HepG2 (cell line): ENCODE data around the gene ECEL1. TPM values are rescaled to one million over a fixed set of nuclear protein-coding genes. Genes with fewer than 3 reads are reported as not detected.

Experiments
- ATAC-seq: fragments of 200-7000 bp; cut with Tn5 transposase; 3 replicates; pipeline ENCODE4 v1.9.1; 2020; ENCODE audit warnings: mild to moderate bottlenecking, moderate library complexity
- BruUV-seq: library from RNA; stranded (reverse); fragments of 400-500 nt; replicated peaks from 2 replicates; lab custom pipeline; 2021; lab: Mats Ljungman, UMichigan
- CTCF ChIA-PET: fragments of 300-600 bp; formaldehyde crosslinking; extraction: SDS; loops from one replicate; lab custom pipeline; 2021; ENCODE audit warnings: low total read pairs, inconsistent platforms, low intra/inter-chr PET ratio; lab: Yijun Ruan, JAX
- POLR2A ChIA-PET: fragments of 350-600 bp; sonication (Branson Sonifier 250); formaldehyde crosslinking; loops from one replicate; lab custom pipeline; 2020; ENCODE audit warnings: antibody characterized with exemption, inconsistent platforms; lab: Yijun Ruan, JAX
- DNase-seq: peaks from one replicate; pipeline ENCODE4 v3.0.0-alpha.2; 2015; ENCODE audit warnings: low spot score
- FAIRE-seq: peaks from 3 replicates; lab custom pipeline; 2011; peaks lifted over from hg19 to GRCh38; lab: Jason Lieb, UNC
- H2AFZ ChIP-seq: one replicate; pipeline ENCODE4 v1.6.1; 2011; ENCODE audit warnings: low read length, inconsistent platforms
- H3K27ac ChIP-seq: fragments of 300-600 bp; 3 replicates; pipeline ENCODE4 v1.8.0; 2011; ENCODE audit warnings: mixed run types, mild to moderate bottlenecking, mixed read lengths, low read length, inconsistent platforms; ENCODE audit not compliant: insufficient read depth; ENCODE audit errors: extremely low read length
- H3K27me3 ChIP-seq, 2 experiments: fragments of 200-600 bp in 1 of 2; 2 replicates in 1 of 2; 3 replicates in 1 of 2; pipeline versions ENCODE4 v1.6.0 to v1.8.0; 2011; ENCODE audit warnings: low read length in 2 of 2, mild to moderate bottlenecking in 2 of 2, moderate library complexity in 2 of 2, inconsistent platforms in 1 of 2; ENCODE audit not compliant: insufficient read depth in 2 of 2, control insufficient read depth in 1 of 2
- H3K36me3 ChIP-seq, 2 experiments: fragments of 200-600 bp in 1 of 2; replicated peaks in 1 of 2; 2 replicates in 1 of 2; 3 replicates in 1 of 2; pipeline versions ENCODE4 v1.5.1 to v1.8.0; 2011; ENCODE audit warnings: low read length in 2 of 2, inconsistent platforms in 1 of 2; ENCODE audit not compliant: insufficient read depth in 2 of 2, control insufficient read depth in 1 of 2
- H3K4me1 ChIP-seq: 2 replicates; pipeline ENCODE4 v1.5.1; 2012; ENCODE audit warnings: low read length, inconsistent platforms; ENCODE audit not compliant: insufficient read depth
- H3K4me2 ChIP-seq: 2 replicates; pipeline ENCODE4 v1.6.0; 2011; ENCODE audit warnings: low read depth, low read length, inconsistent platforms
- H3K4me3 ChIP-seq, 3 experiments: fragments of 200-600 bp in 1 of 3; sonication (generic), shearing (Covaris generic) in 1 of 3; replicated peaks in 1 of 3; 2 replicates each; pipeline ENCODE4 v1.5.1; 2011 to 2016; ENCODE audit warnings: low read length in 3 of 3, inconsistent platforms in 2 of 3, low read depth in 2 of 3, mild to moderate bottlenecking in 2 of 3, control low read depth in 1 of 3, mixed read lengths in 1 of 3; ENCODE audit not compliant: insufficient read depth in 1 of 3
- H3K79me2 ChIP-seq: one replicate; pipeline ENCODE4 v1.6.1; 2011; ENCODE audit warnings: low read length, inconsistent platforms; ENCODE audit not compliant: insufficient read depth
- H3K9ac ChIP-seq: 2 replicates; pipeline ENCODE4 v1.6.0; 2011; ENCODE audit warnings: mild to moderate bottlenecking, low read depth, low read length, inconsistent platforms; ENCODE audit not compliant: insufficient read depth
- H3K9me3 ChIP-seq: 2 replicates; pipeline ENCODE4 v1.5.1; 2012; ENCODE audit warnings: mild to moderate bottlenecking, low read length
- H4K20me1 ChIP-seq: 2 replicates; pipeline ENCODE4 v1.6.0; 2011; ENCODE audit warnings: inconsistent platforms, mild to moderate bottlenecking, low read length, moderate library complexity; ENCODE audit not compliant: insufficient read depth
- KAT8 ChIP-seq: IDR thresholded peaks from 2 replicates; pipeline ENCODE4 v1.6.1; 2016; ENCODE audit warnings: missing genetic modification reagents, missing compliant biosample characterization
- NR1H2 ChIP-seq: sonication (generic); formaldehyde crosslinking; IDR thresholded peaks from 2 replicates; pipeline ENCODE4 v1.8.1; 2022; ENCODE audit warnings: low read depth, missing genetic modification reagents, borderline replicate concordance
- PRDM10 ChIP-seq: sonication (generic); formaldehyde crosslinking; IDR thresholded peaks from 2 replicates; pipeline ENCODE4 v1.4.0; 2020; ENCODE audit warnings: low read depth, missing genetic modification reagents
- RBM22 ChIP-seq: fragments of 200-400 bp; formaldehyde crosslinking; optimal IDR thresholded peaks from 2 replicates; pipeline ENCODE3; 2017; ENCODE audit warnings: mild to moderate bottlenecking, low read length, moderate library complexity
- TRIM22 ChIP-seq: fragments of 450-650 bp; IDR thresholded peaks from 2 replicates; pipeline ENCODE4 v1.6.1; 2017
- ZNF3 ChIP-seq: IDR thresholded peaks from 2 replicates; pipeline ENCODE4 v1.7.0; 2017; ENCODE audit warnings: inconsistent platforms
- ZNF687 ChIP-seq: sonication (generic); formaldehyde crosslinking; IDR thresholded peaks from 2 replicates; pipeline ENCODE4 v1.5.1; 2020; ENCODE audit warnings: mild to moderate bottlenecking, missing genetic modification reagents, moderate library complexity
- WGBS: methylation state at CpG from one replicate; pipeline ENCODE4 v1.1.6; 2017; ENCODE audit warnings: low lambda C conversion rate; 5-methylcytosine and 5-hydroxymethylcytosine counted together
- in situ Hi-C: cut with HindIII; loops from 2 replicates; pipeline ENCODE4 v1.10.0; 2017; ENCODE audit warnings: low pct_unique_long_range_greater_than_20kb; ENCODE audit not compliant: extremely low pct_ligation_motif_present
- intact Hi-C: fragments of 100-400 bp; cut with micrococcal nuclease; formaldehyde crosslinking; loops from one replicate; pipeline ENCODE4 v1.10.0; 2022; ENCODE audit not compliant: unreplicated experiment
- polyA plus RNA-seq, 8 experiments: library from polyadenylated mRNA; depleted of rRNA in 3 of 8; stranded (reverse) in 7 of 8; unstranded in 1 of 8; fragments of >200 nt; fragmentation: Illumina TruSeq in 4 of 8; extraction: Trizol in 4 of 8; gene quantifications; 2 replicates each; pipeline versions ENCODE4 v1.2.1 to v1.2.3, GENCODE V29; 2011 to 2016; ENCODE audit warnings: low read depth in 4 of 8, missing spikeins in 1 of 8, mixed read lengths in 1 of 8; ENCODE audit not compliant: insufficient read depth in 1 of 8
- total RNA-seq, 5 experiments: library from RNA; depleted of rRNA; stranded (reverse); fragments of >200 nt; fragmentation: Illumina TruSeq; extraction: Trizol; gene quantifications; 2 replicates each; pipeline ENCODE4 v1.2.3, GENCODE V29; 2016; ENCODE audit warnings: low read depth in 1 of 5

ECEL1 gene
- total and polyA plus RNA-seq, 2 of the 13 experiments (the other 11 are each of a cell fraction or from before 2014, with no cell fraction given) = not detected

GRCh38 chr2:232485348-232485756, 2.3 kb downstream of the ECEL1 start:
- Histone ChIP-seq H3K4me3 (no peak overlapping the region), H2AFZ (no peak overlapping the region), H3K27ac (no peak overlapping the region), H3K36me3 (no peaks in the 10 kb centered on the region), H3K4me2 (no peak overlapping the region), H3K4me1 (no peaks in the 10 kb centered on the region), H3K27me3 (peaks cover 32 to 88% of the 10 kb centered on the region in 2 experiments), H4K20me1 (no peaks in the 10 kb centered on the region; the same call in 1 of the 2 replicates), H3K9ac (no peak overlapping the region), H3K79me2 (no peaks in the 10 kb centered on the region), H3K9me3 (no peaks in the 10 kb centered on the region)
- FAIRE-seq = no peak
- ChIA-PET CTCF (no interaction called here), POLR2A (no interaction called here)
- no peak for DNase-seq
- intact Hi-C loops (no loop called here), in situ Hi-C loops (no loop called here)
- 15% methylated on average over 17 of the region's 22 CpGs for WGBS
- no peak for ATAC-seq
- peak; percentile 8; the same call in 1 of the 2 replicates for TF ChIP-seq ZNF687
- TF ChIP-seq TRIM22 = no peak
- TF ChIP-seq PRDM10 (CRISPR knock-in tag) = no peak
- TF ChIP-seq RBM22 = no peak
- no peak for TF ChIP-seq ZNF3 (CRISPR knock-in tag)
- no peak for TF ChIP-seq KAT8 (CRISPR knock-in tag)
- no peak for TF ChIP-seq NR1H2
- no TSS peak for BruUV-seq
